Embryonic facial prominence (tissue), 1 donor: ENCODE results near the gene VIL1.

ENCODE experiments used
- DNase-seq: peaks from one replicate; pipeline ENCODE4 v3.0.0-alpha.2; 2016; ENCODE audit errors: extremely low spot score

The VIL1 gene

GRCh38 chr2:218500501-218501060 is 81.7 kb downstream of the VIL1 start:
- no peak for DNase-seq

GRCh38 chr2:218501665-218502064 is 82.7 kb downstream of the VIL1 start:
- no peak for DNase-seq
